ENCODE measurements around the gene KIF6. TPM values are rescaled to one million over a fixed set of nuclear protein-coding genes. Genes with fewer than 3 reads are reported as not detected.

Gene KIF6
- total RNA-seq, 2 donors from 2014 or later, result 0.46 TPM; not detected in 1

DNA sequence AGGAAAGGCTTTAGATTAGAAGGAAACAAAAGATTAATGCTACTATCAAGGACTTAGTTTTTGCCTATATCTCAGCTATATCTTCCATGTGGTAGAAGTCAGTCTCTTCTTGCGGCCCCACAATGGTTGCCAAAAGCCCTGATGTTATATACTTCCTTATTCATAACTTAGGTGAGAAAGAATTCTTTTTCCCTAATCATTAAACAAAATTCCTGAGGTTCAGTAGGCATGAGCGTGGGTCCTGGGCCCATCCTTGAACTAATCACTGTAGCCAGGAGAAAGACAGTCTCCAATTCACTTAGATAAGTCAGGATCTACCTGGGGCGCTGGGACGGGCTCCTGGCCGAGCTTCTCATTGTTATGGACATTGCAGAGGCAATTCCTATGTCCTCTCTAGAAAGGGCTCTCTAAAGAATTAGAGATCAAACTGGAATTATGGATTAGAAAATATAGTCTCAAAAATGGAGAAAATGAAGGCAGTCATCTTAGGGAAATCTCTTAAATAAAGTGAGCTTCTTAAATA is 134.3 kb downstream of the KIF6 start:
- no peak overlapping the region for H3K27ac Mint-ChIP-seq
- no peak overlapping the region for H3K4me3 Mint-ChIP-seq
- H3K36me3 Mint-ChIP-seq (ENCODE audit: insufficient read depth in 2 of 2), result no peaks in the 10 kb centered on the region
- ATAC-seq (replicated peaks in 1 of 2) (no peak), DNase-seq (no peak)
- H3K4me1 Mint-ChIP-seq (ENCODE audit: low read depth), result no peaks in the 10 kb centered on the region
- peaks cover 11% of the 10 kb centered on the region for H3K27me3 Mint-ChIP-seq (ENCODE audit: low read depth)
- no peaks in the 10 kb centered on the region for H3K9me3 Mint-ChIP-seq

DNA sequence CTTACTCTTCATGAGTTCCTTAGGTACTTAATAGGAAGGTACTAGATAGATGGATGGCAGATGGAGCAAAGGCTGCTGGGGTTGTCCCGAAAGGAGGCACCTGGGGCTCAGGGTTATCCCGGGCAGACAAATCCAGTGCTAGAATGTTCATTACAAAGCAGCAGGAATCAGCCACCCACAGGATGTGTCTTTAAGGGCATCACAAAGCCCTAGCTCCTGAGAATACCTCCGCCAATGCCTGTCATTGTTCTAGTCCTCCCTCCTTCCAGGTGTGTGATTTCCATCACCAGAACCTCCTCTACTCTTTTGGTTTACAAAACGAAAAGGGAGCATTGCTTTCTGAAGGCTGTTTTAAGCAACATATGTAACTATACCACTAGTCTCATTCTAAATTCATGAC is 138.1 kb downstream of the KIF6 start:
- Mint-ChIP-seq H3K27ac (no peak overlapping the region), H3K36me3 (ENCODE audit: insufficient read depth in 2 of 2) (no peaks in the 10 kb centered on the region), H3K9me3 (no peaks in the 10 kb centered on the region), H3K27me3 (ENCODE audit: low read depth) (no peaks in the 10 kb centered on the region), H3K4me3 (no peak overlapping the region), H3K4me1 (ENCODE audit: low read depth) (no peaks in the 10 kb centered on the region)
- no peak for DNase-seq
- ATAC-seq (replicated peaks in 1 of 2), result no peak

DNA sequence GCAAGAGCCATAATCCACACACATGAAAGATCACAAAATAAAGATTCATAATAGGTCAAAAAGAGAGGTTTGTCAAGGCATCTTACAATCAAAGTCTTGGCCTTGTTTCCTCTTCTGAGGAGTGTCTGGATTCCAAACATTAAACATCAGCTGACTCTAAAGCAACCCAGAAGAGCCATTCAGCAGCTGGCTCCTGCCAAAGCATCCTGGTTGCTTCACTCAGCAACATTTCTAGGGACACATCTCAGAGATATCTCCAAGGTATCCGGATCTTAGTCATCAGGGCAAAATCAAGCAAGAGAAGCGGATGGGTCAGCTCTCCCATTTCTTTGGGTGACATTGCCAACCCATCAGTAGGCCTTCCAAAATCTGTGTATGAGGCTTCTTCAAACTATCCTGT is 139.6 kb downstream of the KIF6 start:
- Mint-ChIP-seq H3K9me3 (no peaks in the 10 kb centered on the region), H3K4me3 (no peak overlapping the region), H3K36me3 (ENCODE audit: insufficient read depth in 2 of 2) (no peaks in the 10 kb centered on the region), H3K27me3 (ENCODE audit: low read depth) (no peaks in the 10 kb centered on the region), H3K27ac (no peak overlapping the region), H3K4me1 (ENCODE audit: low read depth) (no peaks in the 10 kb centered on the region)
- ATAC-seq (replicated peaks in 1 of 2), result no peak
- no peak for DNase-seq

DNA sequence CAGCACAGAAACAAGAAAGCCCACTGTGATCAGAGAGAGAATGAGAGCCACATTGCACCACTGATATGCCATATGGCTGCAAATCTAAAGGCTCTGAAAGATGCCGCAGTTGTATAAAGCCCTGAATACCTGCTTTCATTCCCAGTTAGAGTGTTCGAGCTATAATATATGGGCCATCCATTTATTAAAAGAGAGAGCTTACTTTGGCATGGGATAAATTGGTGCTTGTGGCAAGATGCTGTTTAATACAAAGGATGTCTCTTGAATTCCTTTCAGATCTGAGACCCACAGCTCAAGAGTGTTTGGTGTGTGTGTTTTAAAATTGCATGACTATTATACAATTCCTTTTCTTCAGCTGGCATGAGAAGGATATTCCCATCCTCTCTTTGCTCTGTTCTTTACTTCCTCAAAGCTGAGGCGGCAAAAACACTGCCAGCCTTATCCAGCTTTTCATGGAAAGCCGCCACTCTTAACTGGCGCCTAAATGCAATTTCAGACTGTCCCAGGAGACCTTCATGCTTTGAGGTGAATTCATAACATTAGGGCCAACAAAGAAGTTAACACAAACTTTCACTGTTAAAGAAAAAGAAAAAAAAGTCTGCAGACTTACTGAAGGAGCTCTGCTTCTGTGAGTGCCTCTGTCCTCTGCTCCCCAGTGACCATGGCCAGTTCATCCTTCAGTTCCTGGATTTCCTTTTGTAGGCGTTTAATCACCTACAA is 147.6 kb downstream of the KIF6 start:
- H3K4me1 Mint-ChIP-seq (ENCODE audit: low read depth), result no peaks in the 10 kb centered on the region
- H3K27me3 Mint-ChIP-seq (ENCODE audit: low read depth), result no peaks in the 10 kb centered on the region
- ATAC-seq (replicated peaks in 1 of 2) (no peak), DNase-seq (no peak)
- no peaks in the 10 kb centered on the region for H3K36me3 Mint-ChIP-seq (ENCODE audit: insufficient read depth in 2 of 2)
- no peaks in the 10 kb centered on the region for H3K9me3 Mint-ChIP-seq
- H3K4me3 Mint-ChIP-seq, result no peak overlapping the region
- no peak overlapping the region for H3K27ac Mint-ChIP-seq

DNA sequence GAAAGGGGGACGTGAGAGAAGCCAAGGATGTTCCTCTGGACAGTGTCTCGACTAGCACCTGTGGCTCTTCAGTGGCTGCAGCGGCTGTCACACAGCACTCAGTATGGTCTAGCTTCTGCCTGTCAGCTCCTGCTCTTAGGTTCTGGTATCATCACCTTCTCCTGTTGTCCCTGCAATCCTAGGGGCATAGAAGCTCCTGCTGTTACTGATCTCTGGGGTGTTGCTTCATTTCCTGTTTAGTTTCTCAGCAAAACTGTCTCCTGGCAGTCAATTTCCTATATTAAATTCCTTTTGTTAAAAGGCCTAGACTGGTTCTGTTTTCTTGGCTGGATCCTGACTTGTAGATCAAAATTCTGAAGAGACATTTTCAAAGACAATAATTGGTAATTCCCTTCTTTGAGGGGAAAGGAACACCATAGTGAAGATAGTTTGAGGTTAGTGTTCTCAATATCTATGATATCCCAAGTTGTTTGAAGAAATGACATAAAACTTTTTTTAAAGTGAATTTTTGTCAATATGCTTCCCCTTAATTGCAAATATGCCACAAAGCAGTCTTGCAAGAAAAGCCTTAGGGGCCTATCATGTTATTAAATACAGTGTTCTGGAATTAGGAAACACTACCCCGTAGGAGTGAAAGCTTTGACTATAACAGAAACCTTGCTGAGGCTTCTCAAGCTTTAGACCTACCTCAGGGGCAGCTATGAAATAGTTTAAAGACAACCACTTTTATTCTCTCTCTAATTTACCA is 148.5 kb downstream of the KIF6 start:
- Mint-ChIP-seq H3K4me1 (ENCODE audit: low read depth) (no peaks in the 10 kb centered on the region), H3K36me3 (ENCODE audit: insufficient read depth in 2 of 2) (no peaks in the 10 kb centered on the region), H3K27ac (no peak overlapping the region), H3K9me3 (no peaks in the 10 kb centered on the region), H3K4me3 (no peak overlapping the region), H3K27me3 (ENCODE audit: low read depth) (no peaks in the 10 kb centered on the region)
- ATAC-seq (replicated peaks in 1 of 2), result no peak
- no peak for DNase-seq

DNA sequence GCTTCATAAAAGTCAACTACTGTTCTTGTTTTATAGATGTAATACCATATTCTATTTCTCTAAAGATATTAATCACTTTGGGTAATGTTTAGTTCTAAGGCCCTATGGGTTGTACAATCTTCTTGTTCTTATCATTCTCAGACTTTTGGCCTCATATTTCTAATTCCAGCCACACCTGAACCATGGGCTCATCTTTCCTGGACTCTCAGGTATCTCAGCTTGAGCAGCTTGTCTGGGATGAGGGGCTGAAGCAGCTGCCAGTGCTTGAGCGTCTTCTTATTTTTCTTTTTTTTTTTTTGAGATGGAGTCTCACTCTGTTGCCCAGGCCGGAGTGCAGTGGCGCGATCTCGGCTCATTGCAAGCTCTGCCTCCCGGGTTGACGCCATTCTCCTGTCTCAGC is 150.2 kb downstream of the KIF6 start:
- Mint-ChIP-seq H3K4me3 (no peak overlapping the region), H3K9me3 (no peaks in the 10 kb centered on the region), H3K27me3 (ENCODE audit: low read depth) (no peaks in the 10 kb centered on the region), H3K27ac (no peak overlapping the region), H3K36me3 (ENCODE audit: insufficient read depth in 2 of 2) (no peaks in the 10 kb centered on the region), H3K4me1 (ENCODE audit: low read depth) (no peaks in the 10 kb centered on the region)
- DNase-seq (no peak), ATAC-seq (replicated peaks in 1 of 2) (no peak)

DNA sequence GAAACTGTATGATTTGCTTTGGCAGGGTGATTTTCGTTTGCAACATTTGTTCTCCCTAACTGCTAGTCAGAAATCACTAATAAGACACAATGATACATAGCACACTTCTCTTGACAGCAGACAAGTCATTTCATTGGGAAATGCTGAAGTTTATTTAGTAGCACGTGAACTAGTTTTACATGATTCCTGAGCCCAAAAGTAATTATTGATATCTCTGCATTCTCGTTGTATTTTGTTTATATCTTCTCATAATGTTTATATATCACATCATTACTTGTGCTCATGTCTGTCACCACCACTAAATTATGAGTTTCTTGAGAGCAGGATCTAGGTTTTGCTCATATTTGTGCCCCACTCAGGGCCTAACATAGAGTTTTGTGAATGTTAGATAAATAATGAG is 151.7 kb downstream of the KIF6 start:
- H3K27me3 Mint-ChIP-seq (ENCODE audit: low read depth), result no peaks in the 10 kb centered on the region
- DNase-seq (no peak), ATAC-seq (replicated peaks in 1 of 2) (no peak)
- no peak overlapping the region for H3K27ac Mint-ChIP-seq
- no peaks in the 10 kb centered on the region for H3K4me1 Mint-ChIP-seq (ENCODE audit: low read depth)
- no peaks in the 10 kb centered on the region for H3K9me3 Mint-ChIP-seq
- no peaks in the 10 kb centered on the region for H3K36me3 Mint-ChIP-seq (ENCODE audit: insufficient read depth in 2 of 2)
- H3K4me3 Mint-ChIP-seq, result no peak overlapping the region

DNA sequence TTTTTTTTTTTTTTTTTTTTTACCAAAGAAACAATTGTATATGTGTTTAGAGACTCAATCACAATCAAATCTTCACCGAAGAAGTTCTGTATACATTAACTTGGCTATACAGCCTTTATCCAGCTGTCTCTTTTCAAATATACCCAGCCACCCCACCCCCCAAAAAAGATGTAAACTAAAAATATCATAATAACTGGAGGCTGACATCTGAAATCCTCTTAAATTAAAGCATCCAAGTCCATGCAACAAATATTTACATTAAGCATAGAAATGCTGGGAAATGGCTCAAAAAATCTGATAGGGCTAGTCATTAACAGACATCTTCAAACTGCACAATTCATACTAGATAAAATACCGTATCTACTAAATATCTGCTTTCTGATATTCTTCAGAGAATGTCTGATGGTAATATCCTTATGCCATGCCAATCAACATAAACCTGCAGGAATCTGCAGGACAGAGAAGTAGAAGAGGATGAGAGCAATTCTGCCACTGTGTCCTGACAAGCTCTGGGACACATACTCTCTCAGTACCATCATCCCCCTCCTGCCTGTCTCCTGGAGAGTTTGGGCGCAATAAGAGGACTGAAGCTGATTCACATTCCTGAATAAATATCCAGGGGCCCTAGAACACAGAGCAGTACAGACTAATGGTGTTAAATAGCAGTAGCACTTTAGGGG is 152.4 kb downstream of the KIF6 start:
- Mint-ChIP-seq H3K4me1 (ENCODE audit: low read depth) (no peaks in the 10 kb centered on the region), H3K9me3 (no peaks in the 10 kb centered on the region), H3K4me3 (no peak overlapping the region), H3K27ac (no peak overlapping the region), H3K36me3 (ENCODE audit: insufficient read depth in 2 of 2) (no peaks in the 10 kb centered on the region), H3K27me3 (ENCODE audit: low read depth) (no peaks in the 10 kb centered on the region)
- ATAC-seq (replicated peaks in 1 of 2), result no peak
- no peak for DNase-seq

DNA sequence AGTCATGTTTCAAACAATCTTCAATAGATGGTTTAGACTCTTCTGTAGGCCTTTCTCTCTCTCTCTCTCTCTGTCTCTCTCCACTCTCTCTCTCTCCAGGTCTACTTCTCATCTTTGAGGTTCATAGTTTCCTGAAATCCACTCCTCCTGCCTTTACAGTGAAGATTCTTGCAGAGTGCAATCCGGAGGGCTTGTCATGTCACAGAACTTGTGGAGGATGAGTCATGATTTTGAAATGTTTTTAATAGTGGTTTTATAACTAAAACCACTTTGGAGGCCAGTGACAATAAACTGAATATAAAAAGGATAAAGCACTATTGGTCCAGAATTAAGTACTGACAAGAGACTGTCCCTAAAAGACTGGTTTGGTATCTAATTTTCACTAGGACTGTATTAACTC is 156.3 kb downstream of the KIF6 start:
- H3K4me3 Mint-ChIP-seq, result no peak overlapping the region
- ATAC-seq (replicated peaks in 1 of 2) (no peak), DNase-seq (no peak)
- no peaks in the 10 kb centered on the region for H3K9me3 Mint-ChIP-seq
- H3K4me1 Mint-ChIP-seq (ENCODE audit: low read depth), result no peaks in the 10 kb centered on the region
- H3K27me3 Mint-ChIP-seq (ENCODE audit: low read depth), result no peaks in the 10 kb centered on the region
- H3K36me3 Mint-ChIP-seq (ENCODE audit: insufficient read depth in 2 of 2), result no peaks in the 10 kb centered on the region
- H3K27ac Mint-ChIP-seq, result no peak overlapping the region

DNA sequence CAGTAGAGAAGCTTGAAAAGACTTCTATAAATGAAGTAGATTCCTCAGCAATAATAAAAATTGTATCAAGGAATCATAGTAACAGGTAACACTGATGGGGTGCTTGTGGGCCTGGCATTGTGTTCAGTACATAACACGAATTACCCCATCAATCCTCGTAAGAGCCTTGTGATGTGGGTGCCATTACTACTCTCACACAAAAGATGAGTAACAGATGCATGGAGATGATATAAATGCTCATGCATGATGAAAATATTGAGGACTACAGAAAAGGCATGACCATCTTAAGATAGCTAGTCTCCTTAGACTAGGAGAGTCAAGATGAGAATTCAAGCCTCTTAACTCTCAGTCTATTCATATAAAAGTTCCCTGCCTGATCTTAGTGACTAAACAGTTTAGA is 158.1 kb downstream of the KIF6 start:
- Mint-ChIP-seq H3K4me3 (no peak overlapping the region), H3K27me3 (ENCODE audit: low read depth) (peaks cover 5% of the 10 kb centered on the region), H3K36me3 (ENCODE audit: insufficient read depth in 2 of 2) (no peaks in the 10 kb centered on the region), H3K27ac (no peak overlapping the region), H3K4me1 (ENCODE audit: low read depth) (no peaks in the 10 kb centered on the region), H3K9me3 (no peaks in the 10 kb centered on the region)
- no peak for ATAC-seq (replicated peaks in 1 of 2)
- DNase-seq, result no peak

DNA sequence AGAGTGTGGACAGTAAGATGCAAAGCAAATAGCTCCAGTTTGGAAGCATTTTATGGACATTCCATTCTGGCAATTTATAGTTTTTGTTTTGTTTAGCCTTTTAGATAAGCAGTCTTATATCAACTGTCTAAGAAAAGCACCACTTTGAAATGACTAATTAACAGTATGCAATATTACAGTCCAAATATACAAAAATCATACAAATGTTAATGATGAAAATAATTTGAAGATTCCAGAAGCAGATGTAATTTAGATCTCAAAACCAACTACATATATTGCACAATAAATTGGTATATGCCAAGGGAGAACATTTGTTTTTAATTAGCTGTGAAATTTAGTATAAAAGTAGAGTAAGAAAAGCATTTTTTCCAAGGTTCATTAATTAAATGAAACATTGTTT is 158.8 kb downstream of the KIF6 start:
- peaks cover 5% of the 10 kb centered on the region for H3K27me3 Mint-ChIP-seq (ENCODE audit: low read depth)
- no peak overlapping the region for H3K27ac Mint-ChIP-seq
- H3K36me3 Mint-ChIP-seq (ENCODE audit: insufficient read depth in 2 of 2), result no peaks in the 10 kb centered on the region
- DNase-seq, result no peak
- H3K4me3 Mint-ChIP-seq, result no peak overlapping the region
- no peak for ATAC-seq (replicated peaks in 1 of 2)
- H3K9me3 Mint-ChIP-seq, result no peaks in the 10 kb centered on the region
- no peaks in the 10 kb centered on the region for H3K4me1 Mint-ChIP-seq (ENCODE audit: low read depth)

DNA sequence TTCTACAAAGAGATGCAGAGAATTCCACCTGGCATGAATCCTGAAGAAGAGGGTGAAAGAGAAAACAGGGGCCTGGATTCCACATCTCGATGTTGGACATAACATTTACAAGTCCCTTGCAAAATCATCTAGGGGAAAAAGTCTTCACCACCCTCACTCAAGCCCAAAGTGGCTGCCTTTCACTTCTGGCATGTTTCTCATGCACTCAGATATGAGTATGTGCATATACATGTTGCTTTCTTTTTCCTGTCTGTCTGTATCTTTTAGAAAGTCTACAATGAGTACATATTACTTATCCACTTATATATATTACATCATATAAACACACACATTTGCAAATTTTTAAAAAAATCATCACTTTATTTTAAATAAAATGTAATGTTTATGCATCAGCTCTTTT is 159.3 kb downstream of the KIF6 start:
- no peaks in the 10 kb centered on the region for H3K36me3 Mint-ChIP-seq (ENCODE audit: insufficient read depth in 2 of 2)
- H3K4me1 Mint-ChIP-seq (ENCODE audit: low read depth), result no peaks in the 10 kb centered on the region
- H3K9me3 Mint-ChIP-seq, result no peaks in the 10 kb centered on the region
- H3K4me3 Mint-ChIP-seq, result no peak overlapping the region
- H3K27ac Mint-ChIP-seq, result no peak overlapping the region
- no peak for DNase-seq
- H3K27me3 Mint-ChIP-seq (ENCODE audit: low read depth), result peaks cover 5% of the 10 kb centered on the region
- no peak for ATAC-seq (replicated peaks in 1 of 2)

DNA sequence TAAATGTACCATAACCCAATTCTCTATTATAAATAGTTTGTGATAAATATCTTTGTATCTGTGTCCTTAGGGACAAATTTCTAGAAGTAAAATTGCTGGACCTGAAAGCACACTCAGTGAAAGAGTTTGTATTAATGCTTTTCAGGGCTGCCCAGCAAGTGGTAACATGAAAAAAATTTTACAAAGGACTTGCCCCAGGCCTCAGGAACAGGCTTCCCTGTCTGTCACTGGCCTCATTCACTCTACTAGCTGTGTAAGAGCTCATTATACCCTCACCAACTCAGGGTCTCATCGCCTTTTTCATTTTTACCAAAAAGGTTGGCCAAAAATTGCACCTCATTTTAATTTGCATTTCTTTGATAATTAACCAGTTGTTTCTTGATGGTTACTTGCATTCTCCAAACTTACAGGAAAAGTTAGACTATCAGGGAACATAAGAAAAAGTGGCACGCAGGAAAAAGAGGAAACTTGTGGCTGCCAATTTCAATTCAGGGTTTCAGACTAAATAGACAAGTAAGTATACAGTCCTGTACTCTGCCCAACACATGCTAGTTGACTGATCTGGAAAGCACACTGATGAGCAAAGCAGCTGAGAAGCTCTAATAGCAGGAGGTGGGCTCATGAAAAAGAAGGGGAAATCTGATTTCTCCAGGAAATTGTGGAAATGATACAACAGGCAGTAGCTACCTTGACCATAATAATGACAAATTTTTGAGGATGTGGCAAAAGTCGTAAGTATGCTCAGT is 161.5 kb downstream of the KIF6 start:
- no peak for ATAC-seq (replicated peaks in 1 of 2)
- H3K27me3 Mint-ChIP-seq (ENCODE audit: low read depth), result peaks cover 5% of the 10 kb centered on the region
- no peaks in the 10 kb centered on the region for H3K9me3 Mint-ChIP-seq
- no peaks in the 10 kb centered on the region for H3K4me1 Mint-ChIP-seq (ENCODE audit: low read depth)
- H3K36me3 Mint-ChIP-seq (ENCODE audit: insufficient read depth in 2 of 2), result no peaks in the 10 kb centered on the region
- H3K4me3 Mint-ChIP-seq, result no peak overlapping the region
- no peak for DNase-seq
- H3K27ac Mint-ChIP-seq, result no peak overlapping the region
